Calu3 (cell line): ENCODE measurements around the gene NLGN1. TPM values are rescaled to one million over a fixed set of nuclear protein-coding genes. Genes with fewer than 3 reads are reported as not detected.

ENCODE experiments used
- BruUV-seq: library from RNA; stranded (reverse); fragments of 400-500 nt; replicated peaks from 2 replicates; lab custom pipeline; 2021; lab: Mats Ljungman, UMichigan
- CTCF ChIA-PET: fragments of 300-600 bp; sonication (Branson Sonifier 250); formaldehyde crosslinking; loops from one replicate; lab custom pipeline; 2022; ENCODE audit warnings: antibody characterized with exemption; lab: Charles Lee
- DNase-seq: peaks from one replicate; pipeline ENCODE4 v3.0.0; 2022
- H3K27ac Mint-ChIP-seq: one replicate; pipeline ENCODE4 v1.8.0; 2022; ENCODE audit warnings: mixed read lengths; ENCODE audit not compliant: unreplicated experiment
- H3K27me3 Mint-ChIP-seq: one replicate; pipeline ENCODE4 v1.8.0; 2022; ENCODE audit warnings: mixed read lengths; ENCODE audit not compliant: unreplicated experiment
- H3K36me3 Mint-ChIP-seq: one replicate; pipeline ENCODE4 v1.8.0; 2022; ENCODE audit warnings: mild to moderate bottlenecking, moderate library complexity, mixed read lengths; ENCODE audit not compliant: insufficient read depth, unreplicated experiment
- H3K4me1 Mint-ChIP-seq: one replicate; pipeline ENCODE4 v1.8.0; 2022; ENCODE audit warnings: mild to moderate bottlenecking, low read depth, mixed read lengths; ENCODE audit not compliant: unreplicated experiment
- H3K4me3 Mint-ChIP-seq: one replicate; pipeline ENCODE4 v1.8.0; 2022; ENCODE audit warnings: mild to moderate bottlenecking, low read depth, moderate library complexity, mixed read lengths; ENCODE audit not compliant: unreplicated experiment
- H3K9me3 Mint-ChIP-seq: one replicate; pipeline ENCODE4 v1.8.0; 2022; ENCODE audit warnings: low read depth, mixed read lengths; ENCODE audit not compliant: unreplicated experiment
- CTCF ChIP-seq: fragments of 200-600 bp; IDR thresholded peaks from one replicate; pipeline ENCODE4 v1.8.0; 2022; ENCODE audit warnings: antibody characterized with exemption; ENCODE audit not compliant: unreplicated experiment
- intact Hi-C: fragments of 100-400 bp; cut with micrococcal nuclease; formaldehyde crosslinking; loops from one replicate; pipeline ENCODE4 v1.10.0; 2022; ENCODE audit not compliant: unreplicated experiment
- total RNA-seq: library from RNA; stranded (reverse); gene quantifications from 2 replicates; pipeline ENCODE4 v1.2.3, GENCODE V29; 2022

NLGN1 gene
- total RNA-seq, 1 experiment from 2014 or later = 2.6 TPM

- no peak for DNase-seq
- intact Hi-C loops = no loop called here
- no peaks in the 10 kb centered on the region for H3K27me3 Mint-ChIP-seq
- no peak overlapping the region for H3K27ac Mint-ChIP-seq
- CTCF ChIA-PET = no interaction called here
- no TSS peak for BruUV-seq
- TF ChIP-seq CTCF = no peak
- H3K9me3 Mint-ChIP-seq = peaks cover 3% of the 10 kb centered on the region
- H3K4me3 Mint-ChIP-seq = no peak overlapping the region
- no peaks in the 10 kb centered on the region for H3K36me3 Mint-ChIP-seq
- no peaks in the 10 kb centered on the region for H3K4me1 Mint-ChIP-seq
These were observed 662.9 kb downstream of the NLGN1 start for GRCh38 chr3:174060431-174060830.

- no TSS peak for BruUV-seq
- no peak overlapping the region for H3K27ac Mint-ChIP-seq
These were observed 663.6 kb downstream of the NLGN1 start for GRCh38 chr3:174061162-174061561.

GRCh38 chr3:174061731-174062130 is 664.2 kb downstream of the NLGN1 start:
- no peaks in the 10 kb centered on the region for H3K36me3 Mint-ChIP-seq
- no peak overlapping the region for H3K4me3 Mint-ChIP-seq
- peaks cover 3% of the 10 kb centered on the region for H3K9me3 Mint-ChIP-seq
- no peak for DNase-seq
- intact Hi-C loops = no loop called here
- CTCF ChIA-PET = no interaction called here
- no peak for TF ChIP-seq CTCF
- no peaks in the 10 kb centered on the region for H3K4me1 Mint-ChIP-seq
- no peak overlapping the region for H3K27ac Mint-ChIP-seq
- BruUV-seq = no TSS peak
- no peaks in the 10 kb centered on the region for H3K27me3 Mint-ChIP-seq

More at GRCh38 chr3:174061162-174061561, 663.6 kb downstream of the NLGN1 start:
- DNase-seq = no peak
- no peak for TF ChIP-seq CTCF
- Mint-ChIP-seq H3K4me1 (no peaks in the 10 kb centered on the region), H3K4me3 (no peak overlapping the region), H3K27me3 (no peaks in the 10 kb centered on the region), H3K36me3 (no peaks in the 10 kb centered on the region), H3K9me3 (peaks cover 3% of the 10 kb centered on the region)
- CTCF ChIA-PET = no interaction called here
- intact Hi-C loops = no loop called here

GRCh38 chr3:174062923-174063322 is 665.4 kb downstream of the NLGN1 start:
- CTCF ChIA-PET = no interaction called here
- DNase-seq = no peak
- Mint-ChIP-seq H3K9me3 (peaks cover 3% of the 10 kb centered on the region), H3K27me3 (no peaks in the 10 kb centered on the region), H3K4me1 (no peaks in the 10 kb centered on the region), H3K36me3 (no peaks in the 10 kb centered on the region), H3K4me3 (no peak overlapping the region), H3K27ac (no peak overlapping the region)
- TF ChIP-seq CTCF = no peak
- no TSS peak for BruUV-seq
- intact Hi-C loops = no loop called here
